ENCODE data around the gene PCSK5.
A peak's percentile ranks its signal among the peaks of the same experiment; 100 is the strongest.
"Not testable (repeated sequence)": the region's sequence is repeated elsewhere in the genome, so short reads cannot be mapped to it uniquely, and the experiment has no call there.

Gene PCSK5

GRCh38 chr9:76297721-76298239, 407.3 kb downstream of the PCSK5 start:
- no peak overlapping the region for H3K4me3 ChIP-seq (ENCODE audit: low read depth, low read length)
- TF ChIP-seq CTCF (IDR thresholded peaks at IDR 0.05; ENCODE audit: insufficient read depth, low read depth, low read length, missing control alignments) = no peak
- DNase-seq (ENCODE audit: low read depth) = no peak

- no peak for TF ChIP-seq CTCF (IDR thresholded peaks at IDR 0.05; ENCODE audit: insufficient read depth, low read depth, low read length, missing control alignments)
- DNase-seq (ENCODE audit: low read depth) = no peak
- H3K4me3 ChIP-seq (ENCODE audit: low read depth, low read length) = no peak overlapping the region
These were observed 408.2 kb downstream of the PCSK5 start for GRCh38 chr9:76298521-76299144.

- DNase-seq (ENCODE audit: low read depth) = no peak
- no peak overlapping the region for H3K4me3 ChIP-seq (ENCODE audit: low read depth, low read length)
- no peak for TF ChIP-seq CTCF (IDR thresholded peaks at IDR 0.05; ENCODE audit: insufficient read depth, low read depth, low read length, missing control alignments)
These were observed 412.1 kb downstream of the PCSK5 start for GRCh38 chr9:76302543-76302942.

GRCh38 chr9:76302947-76303550, 412.6 kb downstream of the PCSK5 start:
- peak; percentile 47 for TF ChIP-seq CTCF (IDR thresholded peaks at IDR 0.05; ENCODE audit: insufficient read depth, low read depth, low read length, missing control alignments)
- DNase-seq (ENCODE audit: low read depth) = peak; percentile 59
- no peak overlapping the region for H3K4me3 ChIP-seq (ENCODE audit: low read depth, low read length)

GRCh38 chr9:76307047-76307446, 416.6 kb downstream of the PCSK5 start:
- H3K4me3 ChIP-seq (ENCODE audit: low read depth, low read length); DNase-seq (ENCODE audit: low read depth): not testable (repeated sequence)

GRCh38 chr9:76310577-76310976, 420.1 kb downstream of the PCSK5 start:
- no peak for DNase-seq (ENCODE audit: low read depth)
- H3K4me3 ChIP-seq (ENCODE audit: low read depth, low read length) = no peak overlapping the region
- no peak for TF ChIP-seq CTCF (IDR thresholded peaks at IDR 0.05; ENCODE audit: insufficient read depth, low read depth, low read length, missing control alignments)

- no peak for TF ChIP-seq CTCF (IDR thresholded peaks at IDR 0.05; ENCODE audit: insufficient read depth, low read depth, low read length, missing control alignments)
- DNase-seq (ENCODE audit: low read depth) = no peak
- H3K4me3 ChIP-seq (ENCODE audit: low read depth, low read length) = no peak overlapping the region
These were observed 420.5 kb downstream of the PCSK5 start for GRCh38 chr9:76310991-76311390.

All from GM12865 (cell line).